ENCODE data around the gene ABCB6. TPM values are rescaled to one million over a fixed set of nuclear protein-coding genes. Genes with fewer than 3 reads are reported as not detected.
"Not testable (repeated sequence)": the region's sequence is repeated elsewhere in the genome, so short reads cannot be mapped to it uniquely, and the experiment has no call there.

Gene ABCB6
- total and polyA plus RNA-seq, 10 of the 15 experiments (the other 5 are each of a cell fraction or from before 2014, with no cell fraction given): 2.3 to 22.1 (median 13.8) TPM

GRCh38 chr2:219200502-219201326 lies 18.0 kb downstream of the ABCB6 start:
- SMC1A ChIA-PET (ENCODE audit: uncharacterized antibody, unreplicated experiment); H3K4me2 ChIP-seq (ENCODE audit: control insufficient read depth, insufficient read depth); H3K9me3 ChIP-seq (replicated peaks; ENCODE audit: control insufficient read depth, insufficient read depth, low read length); H3K4me3 ChIP-seq; H3K36me3 ChIP-seq (ENCODE audit: control insufficient read depth in 2 of 2, insufficient read depth in 2 of 2, low read length in 1 of 2); H2AFZ ChIP-seq (ENCODE audit: control insufficient read depth, low read depth, low read length); H3K4me1 ChIP-seq (ENCODE audit: control insufficient read depth, insufficient read depth, low read length); H3K27me3 ChIP-seq (replicated peaks in 1 of 2; ENCODE audit: control insufficient read depth in 2 of 2, insufficient read depth in 2 of 2, low read length in 1 of 2); H3K79me2 ChIP-seq (ENCODE audit: control insufficient read depth, insufficient read depth, low read length); H4K20me1 ChIP-seq (ENCODE audit: control insufficient read depth, insufficient read depth); intact Hi-C loops (cut with micrococcal nuclease; ENCODE audit: unreplicated experiment); H3K9ac ChIP-seq (ENCODE audit: control insufficient read depth, insufficient read depth, low read length); ATAC-seq; in situ Hi-C loops (cut with MboI); BruUV-seq (replicated peaks); FAIRE-seq; DNase-seq (ENCODE audit: low read depth, low spot score); H3K27ac ChIP-seq (ENCODE audit: control insufficient read depth, insufficient read depth): not testable (repeated sequence)
- CTCF ChIA-PET: interaction anchor here (1.3 to 2.8 kb wide), 2 partner anchors 9 to 29 kb away, joined by 3 to 7 read pairs; no protein-coding TSS in a partner anchor
- POLR2A ChIA-PET: interaction anchor here (1.1 to 1.6 kb wide), 2 partner anchors 19 to 21 kb away, joined by 3 to 4 read pairs; no protein-coding TSS in a partner anchor
- 71% methylated on average over 24 of the region's 26 CpGs for WGBS (ENCODE audit: insufficient coverage, insufficient replicate concordance, low lambda C conversion rate, missing lambda C conversion rate)
- RAD21 ChIA-PET (ENCODE audit: unreplicated experiment): interaction anchor here (0.5 kb wide), 1 partner anchor 139 kb away, joined by 3 read pairs; no protein-coding TSS in a partner anchor

- WGBS (ENCODE audit: insufficient coverage, insufficient replicate concordance, low lambda C conversion rate, missing lambda C conversion rate): 52% methylated on average over 12 of the region's 12 CpGs
- SMC1A ChIA-PET (ENCODE audit: uncharacterized antibody, unreplicated experiment): interaction anchor here (0.8 kb wide), 1 partner anchor 29 kb away, joined by 3 read pairs; no protein-coding TSS in a partner anchor
- H4K20me1 ChIP-seq (ENCODE audit: control insufficient read depth, insufficient read depth): no peaks in the 10 kb centered on the region
Measured at GRCh38 chr2:219199470-219200211, 19.1 kb downstream of the ABCB6 start.

More at GRCh38 chr2:219199470-219200211, 19.1 kb downstream of the ABCB6 start:
- in situ Hi-C loops (cut with MboI): no loop called here
- no peak for TF ChIP-seq RFX5 (IDR thresholded peaks at IDR 0.05; ENCODE audit: low read depth, low read length)
- no peaks in the 10 kb centered on the region for H3K79me2 ChIP-seq (ENCODE audit: control insufficient read depth, insufficient read depth, low read length)
- no TSS peak for BruUV-seq (replicated peaks)
- H3K4me3 ChIP-seq: no peak overlapping the region
- no peak overlapping the region for H3K9ac ChIP-seq (ENCODE audit: control insufficient read depth, insufficient read depth, low read length)
- CTCF ChIA-PET: interaction anchor here (2.8 kb wide), 1 partner anchor 28 kb away, joined by 7 read pairs; no protein-coding TSS in a partner anchor
- intact Hi-C loops (cut with micrococcal nuclease; ENCODE audit: unreplicated experiment): no loop called here
- DNase-seq (ENCODE audit: low read depth, low spot score) (no peak), FAIRE-seq (no peak), ATAC-seq (no peak)
- no peaks in the 10 kb centered on the region for H3K27me3 ChIP-seq (replicated peaks in 1 of 2; ENCODE audit: control insufficient read depth in 2 of 2, insufficient read depth in 2 of 2, low read length in 1 of 2)
- POLR2A ChIA-PET: interaction anchor here (1.6 kb wide), 1 partner anchor 18 kb away, joined by 4 read pairs; no protein-coding TSS in a partner anchor
- H3K27ac ChIP-seq (ENCODE audit: control insufficient read depth, insufficient read depth): no peak overlapping the region
- no peak overlapping the region for H2AFZ ChIP-seq (ENCODE audit: control insufficient read depth, low read depth, low read length)
- H3K4me2 ChIP-seq (ENCODE audit: control insufficient read depth, insufficient read depth): no peak overlapping the region
- H3K9me3 ChIP-seq (replicated peaks; ENCODE audit: control insufficient read depth, insufficient read depth, low read length): no peaks in the 10 kb centered on the region
- H3K36me3 ChIP-seq (ENCODE audit: control insufficient read depth in 2 of 2, insufficient read depth in 2 of 2, low read length in 1 of 2): no peaks in the 10 kb centered on the region
- RAD21 ChIA-PET (ENCODE audit: unreplicated experiment): no interaction called here
- no peaks in the 10 kb centered on the region for H3K4me1 ChIP-seq (ENCODE audit: control insufficient read depth, insufficient read depth, low read length)

All from GM12878 (cell line).